ENCODE results near the gene TMEM271.

Gene TMEM271

GRCh38 chr4:583820-584219, 7.7 kb upstream of the TMEM271 start:
- no peak for DNase-seq (ENCODE audit: low read depth)
- TF ChIP-seq MYC (IDR thresholded peaks at IDR 0.05; ENCODE audit: low read depth, low read length): no peak
- no peak for TF ChIP-seq MAX (IDR thresholded peaks at IDR 0.05; ENCODE audit: low read depth, low read length)
- no peak for TF ChIP-seq POLR2A (IDR thresholded peaks at IDR 0.05; ENCODE audit: extremely low read depth, insufficient read length)
- TF ChIP-seq CTCF (IDR thresholded peaks at IDR 0.05; ENCODE audit: low read depth, low read length): no peak
- H3K4me3 ChIP-seq (ENCODE audit: low read depth, low read length): no peak overlapping the region

- TF ChIP-seq POLR2A (IDR thresholded peaks at IDR 0.05; ENCODE audit: extremely low read depth, insufficient read length): no peak
- no peak for TF ChIP-seq CTCF (IDR thresholded peaks at IDR 0.05; ENCODE audit: low read depth, low read length)
- TF ChIP-seq MYC (IDR thresholded peaks at IDR 0.05; ENCODE audit: low read depth, low read length): no peak
- TF ChIP-seq MAX (IDR thresholded peaks at IDR 0.05; ENCODE audit: low read depth, low read length): no peak
- H3K4me3 ChIP-seq (ENCODE audit: low read depth, low read length): no peak overlapping the region
- DNase-seq (ENCODE audit: low read depth): no peak
These were observed 5.8 kb upstream of the TMEM271 start for GRCh38 chr4:581753-582361.

- H3K4me3 ChIP-seq (ENCODE audit: low read depth, low read length): no peak overlapping the region
- no peak for TF ChIP-seq MAX (IDR thresholded peaks at IDR 0.05; ENCODE audit: low read depth, low read length)
- TF ChIP-seq POLR2A (IDR thresholded peaks at IDR 0.05; ENCODE audit: extremely low read depth, insufficient read length): no peak
- TF ChIP-seq MYC (IDR thresholded peaks at IDR 0.05; ENCODE audit: low read depth, low read length): no peak
- no peak for TF ChIP-seq CTCF (IDR thresholded peaks at IDR 0.05; ENCODE audit: low read depth, low read length)
- DNase-seq (ENCODE audit: low read depth): no peak
These were observed 5.1 kb upstream of the TMEM271 start for GRCh38 chr4:581181-581580.

GRCh38 chr4:579543-580175, 3.6 kb upstream of the TMEM271 start:
- TF ChIP-seq MAX (IDR thresholded peaks at IDR 0.05; ENCODE audit: low read depth, low read length) (no peak), POLR2A (IDR thresholded peaks at IDR 0.05; ENCODE audit: extremely low read depth, insufficient read length) (no peak), MYC (IDR thresholded peaks at IDR 0.05; ENCODE audit: low read depth, low read length) (no peak), CTCF (IDR thresholded peaks at IDR 0.05; ENCODE audit: low read depth, low read length) (no peak)
- peak; percentile 54 for DNase-seq (ENCODE audit: low read depth)

GRCh38 chr4:578451-579443, 2.7 kb upstream of the TMEM271 start:
- no peak for TF ChIP-seq POLR2A (IDR thresholded peaks at IDR 0.05; ENCODE audit: extremely low read depth, insufficient read length)
- no peak overlapping the region for H3K4me3 ChIP-seq (ENCODE audit: low read depth, low read length)
- DNase-seq (ENCODE audit: low read depth): no peak

More at GRCh38 chr4:579543-580175, 3.6 kb upstream of the TMEM271 start:
- H3K4me3 ChIP-seq (ENCODE audit: low read depth, low read length): no peak overlapping the region

Measured in NB4 (cell line).